HG03558 (cell line): ENCODE results near the gene HADH.
"Not testable (repeated sequence)": the region's sequence is repeated elsewhere in the genome, so short reads cannot be mapped to it uniquely, and the experiment has no call there.

Source experiments
- ATAC-seq: cut with Tn5 transposase; IDR thresholded peaks from one replicate; pipeline ENCODE4 v1.9.1; 2021; ENCODE audit warnings: moderate number of reproducible peaks; ENCODE audit not compliant: unreplicated experiment; ENCODE audit errors: extremely low read depth

HADH gene

DNA sequence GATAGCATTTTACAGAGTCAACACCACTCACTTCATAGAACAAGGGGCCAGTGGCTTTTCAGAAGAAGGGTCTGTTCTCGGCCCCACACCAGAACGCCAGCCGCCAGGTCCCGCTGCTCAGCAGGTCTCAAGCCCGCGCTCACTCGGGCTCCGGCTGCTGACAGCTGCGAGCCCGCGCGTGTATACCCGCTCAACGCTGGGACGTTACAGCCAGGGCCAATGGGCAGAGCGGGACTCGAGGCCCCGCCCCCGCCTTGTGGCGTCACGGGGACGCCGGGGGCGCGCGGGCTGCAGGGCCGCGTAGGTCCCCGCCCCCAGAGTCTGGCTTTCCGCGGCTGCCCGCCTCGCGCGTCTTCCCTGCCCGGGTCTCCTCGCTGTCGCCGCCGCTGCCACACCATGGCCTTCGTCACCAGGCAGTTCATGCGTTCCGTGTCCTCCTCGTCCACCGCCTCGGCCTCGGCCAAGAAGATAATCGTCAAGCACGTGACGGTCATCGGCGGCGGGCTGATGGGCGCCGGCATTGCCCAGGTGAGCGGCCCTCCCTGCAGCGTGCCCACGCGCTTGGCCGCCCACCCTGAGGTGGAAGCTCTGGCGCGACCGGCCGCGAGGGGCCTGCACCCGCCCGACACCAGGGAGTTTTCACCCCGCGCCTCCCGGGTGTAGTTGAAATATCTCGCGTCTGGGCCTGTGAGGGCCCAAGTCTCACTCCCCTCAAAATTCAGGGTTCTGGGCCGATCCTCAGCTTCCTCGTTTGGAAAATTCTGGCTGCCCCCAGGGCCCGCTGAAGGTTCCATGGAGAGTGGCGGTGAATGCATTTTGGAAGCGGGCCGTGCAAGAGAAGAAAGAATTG is at the start of gene HADH:
Gene HADH, plus strand, starts transcription at position 353 of the 850 bp plus-strand sequence. Its CDS starts 44 bp downstream, at position 397.
- peak; percentile 87 for ATAC-seq

DNA sequence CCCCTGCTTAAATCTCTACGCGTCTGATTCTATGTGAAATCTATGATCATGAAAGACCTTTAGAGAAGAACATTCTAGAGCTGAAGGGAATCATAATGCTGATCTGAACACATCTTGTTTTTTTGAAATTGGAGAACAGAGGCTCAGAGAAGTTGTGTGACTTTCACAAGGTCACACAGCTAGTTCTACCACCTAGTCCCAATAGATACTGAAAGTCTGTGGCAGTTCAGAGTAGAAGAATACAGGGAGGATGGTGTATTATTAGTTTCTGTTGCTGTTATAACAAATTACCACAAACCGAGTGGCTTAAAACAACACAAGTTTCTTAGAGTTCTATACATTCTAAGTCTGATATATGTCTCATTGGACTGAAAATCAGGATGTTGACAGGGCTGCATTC is 43.9 kb upstream of the HADH start:
- no peak for ATAC-seq

DNA sequence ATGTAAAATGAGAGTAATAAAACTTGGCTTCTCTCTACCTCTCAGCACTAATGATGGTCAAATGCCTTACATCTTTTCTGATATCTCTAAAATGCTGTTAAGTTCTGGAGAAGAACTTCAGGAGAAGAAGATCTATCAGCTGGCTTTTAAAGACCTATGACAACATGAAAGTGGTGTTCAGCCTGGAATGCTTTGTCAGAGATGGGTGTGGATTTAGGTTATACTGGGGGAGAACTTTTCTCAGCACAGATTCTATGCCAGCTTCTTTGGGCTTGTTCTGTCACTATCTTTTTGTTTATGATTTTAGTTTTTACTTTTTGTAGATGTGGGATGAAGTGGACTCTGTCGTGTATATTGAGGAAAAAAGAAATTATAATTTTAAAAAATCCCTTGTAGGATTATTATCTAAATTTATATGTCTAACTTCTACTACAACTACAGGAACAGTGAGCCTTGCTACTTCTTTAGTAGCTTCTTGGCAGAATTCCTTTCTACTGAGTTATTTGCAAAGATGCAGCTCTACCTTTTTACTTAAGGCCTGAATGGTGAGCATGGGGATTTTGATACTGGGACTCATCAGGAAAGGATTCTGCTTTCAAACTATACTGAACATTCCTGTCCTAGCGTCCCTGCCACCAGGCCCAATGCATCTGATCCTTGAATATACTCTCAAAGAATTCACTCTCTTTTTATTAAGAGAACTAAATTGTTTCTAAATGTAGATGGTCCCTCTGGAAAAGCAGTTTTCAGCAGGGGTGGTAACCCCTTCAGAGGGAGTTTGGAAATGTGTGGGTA is 38.7 kb upstream of the HADH start:
- ATAC-seq = no peak

DNA sequence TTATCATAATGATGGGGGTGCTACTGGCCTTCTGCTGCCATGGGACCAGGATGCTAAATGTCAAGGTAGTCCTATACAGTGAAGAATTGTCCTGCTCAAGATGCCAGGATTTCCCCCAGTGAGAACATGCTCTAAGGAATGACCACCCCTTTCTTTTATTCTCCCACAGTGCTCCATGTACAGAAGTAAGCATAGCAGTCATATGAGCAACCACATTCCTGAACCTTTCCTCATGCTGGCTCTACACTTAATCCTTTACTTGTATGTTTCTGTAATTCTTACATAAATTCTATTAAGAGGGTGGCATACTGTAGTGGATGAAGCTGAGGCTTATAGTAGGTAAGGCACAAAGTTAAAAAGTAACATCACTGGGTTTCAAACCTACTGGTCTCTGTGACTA is 38.1 kb upstream of the HADH start:
- no peak for ATAC-seq

DNA sequence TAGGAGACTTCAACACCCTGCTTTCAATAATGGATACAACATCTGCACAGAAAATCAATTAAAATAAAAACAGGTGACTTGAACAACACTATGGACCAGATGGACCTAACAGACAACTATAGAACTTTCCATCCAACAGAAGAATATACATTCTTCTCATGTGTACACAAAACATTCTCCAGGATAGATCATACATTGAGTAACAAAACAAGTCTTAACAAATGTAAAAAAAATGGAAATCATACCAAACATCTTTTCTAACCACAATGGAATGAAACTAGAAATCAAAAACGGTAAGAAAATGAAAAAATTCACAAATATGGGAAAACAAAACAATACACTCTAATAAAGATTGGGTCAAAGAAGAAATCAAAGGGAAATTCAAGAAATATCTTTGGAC is 33.7 kb upstream of the HADH start:
- ATAC-seq = no peak

DNA sequence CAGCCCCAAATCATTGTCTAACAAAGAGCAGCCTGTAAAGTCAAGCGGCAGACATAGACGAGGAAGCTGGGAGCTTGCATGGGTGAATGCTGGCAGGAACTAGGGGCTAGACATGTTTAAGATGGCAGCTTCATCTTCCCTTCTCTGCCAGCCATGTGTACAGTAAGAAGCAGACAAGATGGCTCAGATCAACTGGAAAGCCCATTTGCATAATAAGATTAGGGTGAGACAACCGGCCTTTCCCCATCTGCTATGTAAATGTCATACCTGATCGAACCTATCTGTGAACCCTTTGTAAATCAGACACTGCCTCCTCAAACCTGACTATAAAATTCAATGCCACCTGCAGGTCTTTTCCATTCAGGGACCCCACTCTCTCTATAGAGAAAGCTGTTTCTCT is 22.8 kb upstream of the HADH start:
- no peak for ATAC-seq

DNA sequence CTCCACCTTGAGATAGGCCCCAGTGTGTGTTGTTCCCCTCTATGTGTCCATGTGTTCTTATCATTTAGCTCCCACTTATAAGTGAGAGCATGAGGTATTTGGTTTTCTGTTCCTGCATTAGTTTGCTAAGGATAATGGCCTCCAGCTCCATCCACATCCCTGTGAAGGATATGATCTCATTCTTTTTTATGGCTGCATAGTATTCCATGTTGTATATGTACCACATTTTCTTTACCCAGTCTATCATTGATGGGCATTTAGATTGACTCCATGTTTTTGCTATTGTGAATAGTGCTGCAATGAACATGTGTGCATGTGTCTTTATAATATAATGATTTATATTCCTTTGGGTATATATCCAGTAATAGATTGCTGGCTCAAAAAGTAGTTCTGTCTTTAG is 22.2 kb upstream of the HADH start:
- not testable (repeated sequence) for ATAC-seq

DNA sequence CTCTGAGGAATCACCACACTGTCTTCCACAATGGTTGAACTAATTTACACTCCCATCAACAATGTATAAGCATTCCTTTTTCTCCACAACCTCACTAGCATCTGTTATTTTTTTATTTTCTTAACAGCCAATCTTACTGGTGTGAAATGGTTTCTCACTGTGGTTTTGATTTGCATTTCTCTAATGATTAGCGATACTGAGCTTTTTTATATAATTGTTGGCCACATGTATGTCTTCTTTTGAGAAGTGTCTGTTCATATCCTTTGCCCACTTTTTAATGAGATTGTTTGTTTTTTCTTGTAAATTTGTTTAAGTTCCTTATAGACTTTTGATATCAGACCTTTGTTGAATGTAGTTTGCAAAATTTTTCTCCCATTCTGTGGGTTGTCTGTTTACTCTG is 21.8 kb upstream of the HADH start:
- not testable (repeated sequence) for ATAC-seq

DNA sequence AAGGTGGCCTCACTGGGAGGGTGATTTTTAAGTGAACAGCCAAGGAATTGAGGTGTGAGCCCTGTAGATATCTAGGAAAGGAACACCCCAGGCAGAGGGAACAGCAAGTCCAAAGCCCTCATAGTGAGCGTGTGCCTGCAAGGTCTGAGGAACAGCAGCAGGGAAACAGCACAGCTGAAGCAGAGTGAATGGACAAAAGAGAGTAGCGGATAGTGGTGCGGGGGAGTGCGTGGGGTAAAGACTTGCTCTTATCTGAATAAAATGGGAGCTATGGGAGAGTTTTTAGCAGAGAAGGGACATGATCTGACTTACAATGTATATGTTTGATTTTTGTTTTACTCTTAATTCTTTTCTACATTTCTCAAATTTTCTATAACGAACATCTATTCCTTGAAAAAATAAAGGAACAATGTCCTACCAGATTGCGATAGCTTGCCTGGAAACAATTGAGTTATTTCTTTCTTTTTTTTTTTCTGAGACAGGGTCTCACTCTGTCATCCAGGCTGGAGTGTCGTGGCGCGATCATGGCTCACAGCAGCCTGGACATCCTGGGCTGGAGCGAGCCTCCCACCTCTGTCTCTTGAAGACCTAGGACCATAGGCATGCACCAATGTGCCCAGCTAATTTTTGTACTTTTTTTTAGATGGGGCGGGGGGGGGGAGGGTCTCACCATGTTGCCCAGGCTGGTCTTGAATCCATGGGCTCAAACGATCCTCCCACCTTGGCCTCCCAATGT is 19.5 kb upstream of the HADH start:
- no peak for ATAC-seq

DNA sequence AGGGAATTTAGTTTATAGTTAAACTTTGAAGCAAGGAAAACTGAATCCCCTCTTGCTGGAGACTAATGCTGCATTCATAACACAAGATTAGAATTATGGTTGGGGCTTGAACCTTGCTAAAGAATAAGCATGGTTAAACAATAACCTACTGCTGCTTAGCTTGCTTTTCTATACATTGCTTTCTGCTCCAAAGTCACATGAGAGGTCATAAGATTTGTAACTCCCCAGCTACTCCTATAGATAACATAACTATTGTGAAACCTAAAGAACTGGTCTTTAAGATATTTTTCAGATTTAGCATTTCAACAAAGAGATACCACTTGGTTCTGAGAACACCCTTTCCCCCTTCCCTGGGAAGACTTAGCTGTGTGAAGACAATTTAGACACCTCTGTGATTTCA is 17.1 kb upstream of the HADH start:
- ATAC-seq = no peak

DNA sequence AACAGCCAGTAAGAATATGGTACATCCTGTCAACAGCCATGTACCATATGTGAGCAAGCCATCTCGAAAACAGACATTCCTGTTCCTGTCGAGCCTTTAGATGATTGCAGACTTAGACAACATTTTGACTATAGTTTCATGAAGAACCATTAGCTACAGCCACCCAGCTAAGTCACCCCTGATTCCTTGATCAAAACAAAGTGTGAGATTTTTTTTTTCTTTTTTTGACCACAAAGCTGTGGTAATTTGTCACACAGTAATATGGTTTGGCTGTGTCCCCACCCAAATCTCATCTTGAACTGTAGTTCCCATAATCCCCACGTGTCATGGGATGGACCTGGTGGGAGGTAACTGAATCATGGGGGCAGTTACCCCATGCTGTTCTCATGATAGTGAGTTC is 15.2 kb upstream of the HADH start:
- ATAC-seq = no peak

DNA sequence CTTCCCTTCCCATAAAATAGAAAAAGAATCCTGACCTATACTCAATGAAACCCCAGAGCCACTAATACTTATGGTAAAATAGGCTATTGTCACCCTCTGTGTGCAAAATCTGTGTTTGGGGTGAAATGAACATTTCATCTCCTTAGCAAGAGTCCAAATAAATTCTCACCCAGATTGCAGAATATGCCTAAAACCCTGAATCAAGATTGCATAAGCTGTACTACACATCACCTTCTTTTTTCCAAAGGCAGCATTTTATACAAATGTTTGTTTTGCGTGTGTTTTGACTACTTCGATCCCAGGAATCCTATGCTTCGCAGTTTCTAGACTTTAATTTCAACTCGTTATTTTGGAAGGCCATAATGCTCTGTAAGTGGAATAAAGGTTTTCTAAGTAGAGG is 12.2 kb upstream of the HADH start:
- ATAC-seq = no peak

DNA sequence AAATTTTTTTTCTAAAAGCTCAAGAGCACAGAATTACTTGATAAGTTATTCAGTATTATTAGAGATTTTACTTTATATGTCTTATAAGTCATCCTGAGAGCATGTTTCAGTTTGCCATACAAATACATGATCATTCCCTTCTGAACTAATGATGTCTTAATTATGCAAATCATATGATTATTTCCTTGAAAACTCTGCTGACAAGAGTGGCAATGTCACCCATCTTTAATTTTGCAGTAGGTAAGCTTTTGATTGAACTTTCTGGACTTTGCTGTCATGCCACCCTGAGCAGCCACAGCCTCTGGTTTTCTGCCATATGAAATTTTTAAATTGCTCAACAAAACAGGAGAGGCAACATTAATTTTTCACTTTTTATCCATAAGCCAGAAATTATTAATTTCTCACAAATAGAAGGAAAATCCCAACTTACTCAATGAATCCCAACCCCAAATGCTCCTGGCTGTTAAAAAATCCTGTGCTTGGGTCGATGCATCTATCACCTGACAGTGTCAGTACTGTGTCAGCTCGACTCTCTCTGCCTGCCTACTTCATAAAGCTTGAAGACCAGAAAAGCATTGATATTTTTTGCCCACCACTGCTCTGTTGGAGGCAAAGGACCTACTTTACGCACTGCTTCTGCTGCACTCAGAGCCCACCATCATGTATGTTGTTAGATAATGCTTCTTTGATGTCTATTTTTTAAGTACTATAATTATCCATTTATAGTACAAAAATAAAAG is 11.6 kb upstream of the HADH start:
- ATAC-seq = no peak

DNA sequence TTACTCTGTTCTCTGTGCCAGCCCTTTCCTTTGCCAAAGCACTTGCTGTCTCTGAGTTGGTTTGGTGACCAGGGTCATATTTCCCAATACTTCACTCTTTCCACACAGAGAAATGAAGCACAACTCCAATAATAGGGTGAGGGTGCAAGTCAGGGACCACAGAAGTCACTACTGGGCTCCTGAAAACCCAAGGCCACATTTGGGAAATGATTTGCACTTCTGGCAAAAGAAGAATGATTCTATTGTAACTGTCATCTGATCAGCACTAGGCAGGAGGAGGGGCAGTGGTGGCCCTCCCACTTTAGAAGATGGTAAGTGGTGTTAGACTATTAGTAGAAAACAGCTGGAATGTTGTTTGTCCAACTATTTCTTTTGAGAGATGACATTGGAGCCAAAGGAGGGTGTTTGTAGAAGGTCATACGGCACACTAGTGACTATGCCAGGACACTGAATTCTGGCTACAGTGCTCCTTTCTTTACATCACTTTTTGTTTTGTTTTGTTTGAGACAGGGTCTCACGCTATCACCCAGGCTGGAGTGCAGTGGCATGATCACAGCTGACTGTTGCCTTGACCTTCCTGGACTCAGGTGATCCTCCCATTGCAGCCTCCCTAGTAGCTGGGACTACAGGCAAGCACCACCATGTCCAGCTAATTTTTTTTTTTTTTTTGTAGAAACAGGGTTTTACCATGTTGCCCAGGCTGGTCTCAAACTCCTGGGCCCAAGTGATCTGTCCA is 10.8 kb upstream of the HADH start:
- ATAC-seq = no peak

DNA sequence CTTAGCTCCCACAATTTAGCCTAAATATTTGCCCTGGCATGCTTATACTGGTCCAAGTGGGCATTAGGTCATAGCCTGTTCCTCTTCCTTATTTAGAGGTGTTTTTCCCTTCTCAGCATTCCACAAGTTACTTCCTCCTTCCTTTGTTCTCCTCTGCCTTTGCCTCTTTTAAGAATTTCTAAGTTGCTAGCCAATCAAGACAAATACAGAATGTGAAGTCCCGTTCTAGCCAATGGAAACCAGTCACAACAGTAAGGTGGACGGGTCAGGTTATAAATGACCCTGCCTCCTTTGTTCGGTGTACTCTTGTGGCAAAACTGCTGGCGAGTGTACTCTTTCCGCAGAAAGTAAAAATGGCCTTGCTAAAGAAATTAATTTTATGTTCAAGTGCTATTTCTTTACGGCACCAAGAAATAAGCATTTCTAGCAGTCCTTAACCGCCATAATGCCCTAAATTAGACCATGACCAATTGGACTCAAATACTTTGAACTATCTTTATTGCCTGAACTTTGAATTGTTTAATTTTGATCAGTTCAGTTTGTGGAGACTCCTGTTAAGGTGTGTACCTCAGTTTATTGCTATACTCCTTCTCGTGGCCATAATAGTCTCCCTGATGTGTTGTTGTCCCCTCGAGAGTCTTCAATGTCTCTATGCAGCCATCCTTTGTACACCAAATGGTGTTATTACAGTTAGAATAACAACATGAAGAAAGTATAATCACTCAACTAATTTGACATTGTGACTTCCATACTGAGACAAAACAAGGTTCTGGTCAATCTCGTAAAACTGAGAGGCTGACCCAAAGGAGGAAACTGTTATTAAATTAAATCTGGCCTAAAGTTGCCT is 1.6 kb upstream of the HADH start:
- ATAC-seq = no peak

DNA sequence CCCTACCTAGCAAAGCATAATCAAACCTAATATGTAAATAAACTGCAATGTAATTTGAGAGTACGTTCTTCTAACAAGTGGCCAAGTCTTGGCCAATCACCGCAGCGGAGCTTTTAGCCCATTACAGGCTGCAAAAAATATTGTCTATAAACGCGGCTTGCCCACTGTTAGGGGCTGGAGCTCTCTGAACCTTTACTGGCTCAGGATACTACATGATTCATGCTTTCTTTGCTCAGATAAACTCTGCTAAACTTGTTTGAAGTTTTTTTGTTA is 990 bp upstream of the HADH start:
- no peak for ATAC-seq

DNA sequence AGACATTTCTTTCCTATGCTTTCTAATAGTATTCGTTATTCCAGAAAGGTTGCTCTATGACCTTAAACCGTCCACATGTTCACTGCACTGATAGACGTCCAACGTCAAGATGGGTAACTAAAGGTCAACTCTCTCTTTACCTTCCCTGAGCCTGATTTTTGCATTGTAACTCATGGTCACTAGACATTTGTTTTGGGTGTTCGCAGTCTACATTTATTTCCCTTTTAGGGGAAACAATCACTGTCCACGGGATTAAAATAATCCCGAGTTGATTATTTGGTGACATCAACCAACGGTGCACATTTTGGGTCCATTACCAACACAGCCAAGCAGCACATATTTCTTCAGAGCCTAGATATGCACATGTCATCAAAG is 540 bp upstream of the HADH start:
- no peak for ATAC-seq

DNA sequence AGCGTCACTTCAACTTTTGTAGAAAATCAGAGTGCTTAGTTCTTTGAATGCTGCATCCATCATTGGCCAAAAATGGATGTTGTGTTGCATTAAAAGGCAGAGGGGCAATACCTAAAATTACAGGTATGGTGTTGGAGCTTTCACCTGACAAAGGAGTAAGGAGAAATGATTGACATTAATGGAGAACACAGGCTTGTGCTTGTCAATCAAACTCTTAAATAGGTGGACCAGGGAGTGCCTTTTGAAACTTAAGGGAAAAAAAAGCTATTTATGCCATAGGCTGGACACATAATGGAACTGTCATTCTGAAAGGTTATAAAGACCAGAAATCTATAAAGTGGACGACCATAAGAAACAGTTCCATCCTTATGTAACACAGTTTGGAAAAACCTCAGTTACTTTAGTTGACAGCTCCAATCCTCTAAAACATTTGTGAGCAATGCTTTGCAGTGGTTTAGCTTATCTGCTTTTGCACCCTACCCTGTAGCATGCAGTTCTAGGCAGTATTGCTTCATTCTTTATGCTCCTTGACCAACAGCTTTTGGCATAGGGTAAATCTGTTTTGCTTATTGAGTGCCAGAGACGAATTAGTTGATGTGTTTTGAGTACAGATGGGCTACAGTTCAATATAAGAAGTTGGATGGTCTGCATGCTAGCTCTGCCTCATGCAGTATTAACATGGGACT is 2.4 kb downstream of the HADH start:
- no peak for ATAC-seq
